ENCODE measurements around the gene ZBTB7C. TPM values are rescaled to one million over a fixed set of nuclear protein-coding genes. Genes with fewer than 3 reads are reported as not detected.

The ZBTB7C gene
- total RNA-seq, 1 donor from 2014 or later, result 0.61 TPM

GRCh38 chr18:48160622-48161021, 248.6 kb downstream of the ZBTB7C start:
- Mint-ChIP-seq H3K27ac (ENCODE audit: unreplicated experiment) (no peak overlapping the region), H3K27me3 (ENCODE audit: low read depth) (peaks cover 9% of the 10 kb centered on the region), H3K4me1 (peaks cover 34% of the 10 kb centered on the region), H3K4me3 (peak overlapping the region; percentile 75), H3K36me3 (ENCODE audit: low read depth) (no peaks in the 10 kb centered on the region), H3K9me3 (no peaks in the 10 kb centered on the region)
- no peak for DNase-seq (ENCODE audit: low read depth, low spot score)
- no peak for TF ChIP-seq CTCF (conservative IDR thresholded peaks at IDR 0.05)

- DNase-seq (ENCODE audit: low read depth, low spot score), result no peak
- Mint-ChIP-seq H3K27me3 (ENCODE audit: low read depth) (peaks cover 6% of the 10 kb centered on the region), H3K9me3 (no peaks in the 10 kb centered on the region), H3K36me3 (ENCODE audit: low read depth) (no peaks in the 10 kb centered on the region), H3K4me3 (no peak overlapping the region), H3K27ac (ENCODE audit: unreplicated experiment) (no peak overlapping the region), H3K4me1 (peaks cover 26% of the 10 kb centered on the region)
- no peak for TF ChIP-seq CTCF (conservative IDR thresholded peaks at IDR 0.05)
Observed at GRCh38 chr18:48159816-48160215, 249.4 kb downstream of the ZBTB7C start.

- DNase-seq (ENCODE audit: low read depth, low spot score), result no peak
- Mint-ChIP-seq H3K36me3 (ENCODE audit: low read depth) (no peaks in the 10 kb centered on the region), H3K27me3 (ENCODE audit: low read depth) (peaks cover 6% of the 10 kb centered on the region), H3K9me3 (no peaks in the 10 kb centered on the region), H3K4me3 (no peak overlapping the region), H3K4me1 (peaks cover 17% of the 10 kb centered on the region), H3K27ac (ENCODE audit: unreplicated experiment) (no peak overlapping the region)
- no peak for TF ChIP-seq CTCF (conservative IDR thresholded peaks at IDR 0.05)
Observed at GRCh38 chr18:48158721-48159120, 250.5 kb downstream of the ZBTB7C start.

GRCh38 chr18:48157956-48158355, 251.2 kb downstream of the ZBTB7C start:
- Mint-ChIP-seq H3K27ac (ENCODE audit: unreplicated experiment) (no peak overlapping the region), H3K27me3 (ENCODE audit: low read depth) (peaks cover 6% of the 10 kb centered on the region), H3K4me1 (peaks cover 9% of the 10 kb centered on the region), H3K4me3 (peak overlapping the region; percentile 23), H3K9me3 (no peaks in the 10 kb centered on the region), H3K36me3 (ENCODE audit: low read depth) (no peaks in the 10 kb centered on the region)
- DNase-seq (ENCODE audit: low read depth, low spot score), result no peak
- no peak for TF ChIP-seq CTCF (conservative IDR thresholded peaks at IDR 0.05)

- Mint-ChIP-seq H3K27ac (ENCODE audit: unreplicated experiment) (no peak overlapping the region), H3K4me3 (no peak overlapping the region), H3K36me3 (ENCODE audit: low read depth) (no peaks in the 10 kb centered on the region), H3K4me1 (no peaks in the 10 kb centered on the region), H3K27me3 (ENCODE audit: low read depth) (peaks cover 3% of the 10 kb centered on the region), H3K9me3 (no peaks in the 10 kb centered on the region)
- no peak for TF ChIP-seq CTCF (conservative IDR thresholded peaks at IDR 0.05)
- DNase-seq (ENCODE audit: low read depth, low spot score), result no peak
Observed at GRCh38 chr18:48155856-48156255, 253.3 kb downstream of the ZBTB7C start.

GRCh38 chr18:48154828-48155227, 254.4 kb downstream of the ZBTB7C start:
- TF ChIP-seq CTCF (conservative IDR thresholded peaks at IDR 0.05), result no peak
- no peak overlapping the region for H3K27ac Mint-ChIP-seq (ENCODE audit: unreplicated experiment)
- no peak overlapping the region for H3K4me3 Mint-ChIP-seq
- no peaks in the 10 kb centered on the region for H3K36me3 Mint-ChIP-seq (ENCODE audit: low read depth)
- no peaks in the 10 kb centered on the region for H3K4me1 Mint-ChIP-seq
- peaks cover under 1% of the 10 kb centered on the region for H3K27me3 Mint-ChIP-seq (ENCODE audit: low read depth)
- no peaks in the 10 kb centered on the region for H3K9me3 Mint-ChIP-seq
- DNase-seq (ENCODE audit: low read depth, low spot score), result no peak

Measured in neural crest cell (in vitro differentiated cells).